ENCODE results near the gene MTFMT.

GRCh38 chr15:65029736-65030208, 333 bp upstream of the MTFMT start:
- TF ChIP-seq EZH2 (IDR thresholded peaks at IDR 0.05; ENCODE audit: low read depth, unreplicated experiment) (no peak), NANOG (IDR thresholded peaks at IDR 0.05; ENCODE audit: borderline replicate concordance) (no peak), CTCF (conservative IDR thresholded peaks at IDR 0.05; ENCODE audit: low read depth in 2 of 2) (no peak)
